ENCODE results near the gene CEP95. TPM values are rescaled to one million over a fixed set of nuclear protein-coding genes. Genes with fewer than 3 reads are reported as not detected.

CEP95 gene
- total and polyA plus RNA-seq, 7 experiments from 2014 or later = 11.3 to 192 (median 114) TPM

GRCh38 chr17:64531955-64532371 is 25.2 kb downstream of the CEP95 start:
- peak overlapping the region in 2 of 9 donors; percentile 51 to 69 for H3K27ac Mint-ChIP-seq
- H3K4me1 Mint-ChIP-seq = peaks cover 0 to 6% (median 2%) of the 10 kb centered on the region in 7 donors
- ATAC-seq (no peak), DNase-seq (no peak)
- H3K27ac ChIP-seq (ENCODE audit: low read depth, low read length) = no peak overlapping the region
- CTCF ChIA-PET = interaction anchor here (0.6 to 0.7 kb wide), 2 partner anchors 16 to 224 kb away, joined by 3 read pairs; no protein-coding TSS in a partner anchor
- no peak overlapping the region for H3K4me3 ChIP-seq (ENCODE audit: low read length)
- no peaks in the 10 kb centered on the region for H3K9me3 Mint-ChIP-seq
- H3K36me3 Mint-ChIP-seq = peaks cover 20 to 67% (median 33%) of the 10 kb centered on the region in 5 donors
- POLR2A ChIA-PET = interaction anchor here (1.4 kb wide), 1 partner anchor 27 kb away, joined by 6 read pairs; the partner anchor contains the start of gene DDX5
- intact Hi-C loops (cut with micrococcal nuclease) = no loop called here
- H3K36me3 ChIP-seq (ENCODE audit: control insufficient read depth in 2 of 3, insufficient read depth in 3 of 3, low read length in 3 of 3) = peaks cover 35 to 100% (median 46%) of the 10 kb centered on the region in 3 experiments
- H3K4me3 Mint-ChIP-seq = no peak overlapping the region
- H3K27me3 ChIP-seq (ENCODE audit: control insufficient read depth in 2 of 2, insufficient read depth in 2 of 2, low read length in 2 of 2) = no peaks in the 10 kb centered on the region
- no peaks in the 10 kb centered on the region for H3K9me3 ChIP-seq (ENCODE audit: control insufficient read depth in 2 of 3, low read length in 3 of 3)
- H3K4me1 ChIP-seq (ENCODE audit: control insufficient read depth in 2 of 2, insufficient read depth in 2 of 2, low read length in 2 of 2) = no peaks in the 10 kb centered on the region
- H3K27me3 Mint-ChIP-seq = no peaks in the 10 kb centered on the region

- intact Hi-C loops (cut with micrococcal nuclease) = no loop called here
Observed at GRCh38 chr17:64532409-64532808, 25.6 kb downstream of the CEP95 start.

GRCh38 chr17:64533784-64534183 is 27.0 kb downstream of the CEP95 start:
- no peak for ATAC-seq
- no peaks in the 10 kb centered on the region for H3K27me3 ChIP-seq (ENCODE audit: control insufficient read depth in 2 of 2, insufficient read depth in 2 of 2, low read length in 2 of 2)
- Mint-ChIP-seq H3K4me3 (no peak overlapping the region), H3K4me1 (peaks cover 0 to 7% (median 0%) of the 10 kb centered on the region in 7 donors), H3K36me3 (peaks cover 16 to 63% (median 35%) of the 10 kb centered on the region in 5 donors), H3K9me3 (no peaks in the 10 kb centered on the region), H3K27ac (peak overlapping the region in 5 of 9 donors; percentile 31 to 88 (median 63)), H3K27me3 (no peaks in the 10 kb centered on the region)
- intact Hi-C loops (cut with micrococcal nuclease) = no loop called here
- DNase-seq = no peak
- ChIA-PET CTCF (interaction anchor here (1.1 kb wide), 2 partner anchors 113 to 203 kb away, joined by 3 to 6 read pairs; no protein-coding TSS in a partner anchor), POLR2A (no interaction called here)
- no peaks in the 10 kb centered on the region for H3K4me1 ChIP-seq (ENCODE audit: control insufficient read depth in 2 of 2, insufficient read depth in 2 of 2, low read length in 2 of 2)
- H3K4me3 ChIP-seq (ENCODE audit: low read length) = no peak overlapping the region
- H3K36me3 ChIP-seq (ENCODE audit: control insufficient read depth in 2 of 3, insufficient read depth in 3 of 3, low read length in 3 of 3) = peaks cover 31 to 93% (median 43%) of the 10 kb centered on the region in 3 experiments
- no peaks in the 10 kb centered on the region for H3K9me3 ChIP-seq (ENCODE audit: control insufficient read depth in 2 of 3, low read length in 3 of 3)
- no peak overlapping the region for H3K27ac ChIP-seq (ENCODE audit: low read depth, low read length)

More at GRCh38 chr17:64532409-64532808, 25.6 kb downstream of the CEP95 start:
- ATAC-seq (no peak), DNase-seq (no peak)
- ChIA-PET POLR2A (interaction anchor here (1.4 kb wide), 1 partner anchor 27 kb away, joined by 6 read pairs; the partner anchor contains the start of gene DDX5), CTCF (interaction anchor here (1.0 kb wide), 1 partner anchor 115 kb away, joined by 3 read pairs; no protein-coding TSS in a partner anchor)
- Mint-ChIP-seq H3K36me3 (peaks cover 21 to 67% (median 33%) of the 10 kb centered on the region in 5 donors), H3K4me3 (no peak overlapping the region), H3K9me3 (no peaks in the 10 kb centered on the region), H3K4me1 (peaks cover 0 to 6% (median 0%) of the 10 kb centered on the region in 7 donors), H3K27me3 (no peaks in the 10 kb centered on the region), H3K27ac (peak overlapping the region in 4 of 9 donors; percentile 13 to 88 (median 68))
- H3K4me3 ChIP-seq (ENCODE audit: low read length) = no peak overlapping the region
- peaks cover 37 to 100% (median 50%) of the 10 kb centered on the region in 3 experiments for H3K36me3 ChIP-seq (ENCODE audit: control insufficient read depth in 2 of 3, insufficient read depth in 3 of 3, low read length in 3 of 3)
- H3K27ac ChIP-seq (ENCODE audit: low read depth, low read length) = no peak overlapping the region
- no peaks in the 10 kb centered on the region for H3K27me3 ChIP-seq (ENCODE audit: control insufficient read depth in 2 of 2, insufficient read depth in 2 of 2, low read length in 2 of 2)
- no peaks in the 10 kb centered on the region for H3K4me1 ChIP-seq (ENCODE audit: control insufficient read depth in 2 of 2, insufficient read depth in 2 of 2, low read length in 2 of 2)
- no peaks in the 10 kb centered on the region for H3K9me3 ChIP-seq (ENCODE audit: control insufficient read depth in 2 of 3, low read length in 3 of 3)

- peak; percentile 34 for ATAC-seq
- ChIA-PET POLR2A (no interaction called here), CTCF (interaction anchor here (1.1 to 1.5 kb wide), 3 partner anchors 35 to 202 kb away, joined by 3 to 6 read pairs (median 4); no protein-coding TSS in a partner anchor)
- Histone ChIP-seq H3K4me1 (ENCODE audit: control insufficient read depth in 2 of 2, insufficient read depth in 2 of 2, low read length in 2 of 2) (no peaks in the 10 kb centered on the region), H3K27ac (ENCODE audit: low read depth, low read length) (no peak overlapping the region), H3K4me3 (ENCODE audit: low read length) (no peak overlapping the region), H3K27me3 (ENCODE audit: control insufficient read depth in 2 of 2, insufficient read depth in 2 of 2, low read length in 2 of 2) (no peaks in the 10 kb centered on the region), H3K36me3 (ENCODE audit: control insufficient read depth in 2 of 3, insufficient read depth in 3 of 3, low read length in 3 of 3) (peaks cover 28 to 91% (median 39%) of the 10 kb centered on the region in 3 experiments), H3K9me3 (ENCODE audit: control insufficient read depth in 2 of 3, low read length in 3 of 3) (no peaks in the 10 kb centered on the region)
- H3K9me3 Mint-ChIP-seq = no peaks in the 10 kb centered on the region
- no peak for DNase-seq
- H3K36me3 Mint-ChIP-seq = peaks cover 13 to 62% (median 32%) of the 10 kb centered on the region in 5 donors
- H3K4me3 Mint-ChIP-seq = no peak overlapping the region
- peaks cover 0 to 8% (median 0%) of the 10 kb centered on the region in 7 donors for H3K4me1 Mint-ChIP-seq
- intact Hi-C loops (cut with micrococcal nuclease) = no loop called here
- peak overlapping the region in 6 of 9 donors; percentile 17 to 88 (median 50) for H3K27ac Mint-ChIP-seq
- no peaks in the 10 kb centered on the region for H3K27me3 Mint-ChIP-seq
Observed at GRCh38 chr17:64534187-64534586, 27.4 kb downstream of the CEP95 start.

GRCh38 chr17:64535357-64535756 is 28.6 kb downstream of the CEP95 start:
- intact Hi-C loops (cut with micrococcal nuclease) = no loop called here
- no peak overlapping the region for H3K27ac ChIP-seq (ENCODE audit: low read depth, low read length)
- CTCF ChIA-PET = interaction anchor here (1.5 kb wide), 1 partner anchor 36 kb away, joined by 4 read pairs; no protein-coding TSS in a partner anchor

GRCh38 chr17:64536913-64537312 is 30.1 kb downstream of the CEP95 start:
- H3K4me1 ChIP-seq (ENCODE audit: control insufficient read depth in 2 of 2, insufficient read depth in 2 of 2, low read length in 2 of 2) = no peaks in the 10 kb centered on the region
- peaks cover 0 to 8% (median 0%) of the 10 kb centered on the region in 7 donors for H3K4me1 Mint-ChIP-seq
- intact Hi-C loops (cut with micrococcal nuclease) = no loop called here
- peaks cover 7 to 47% (median 19%) of the 10 kb centered on the region in 5 donors for H3K36me3 Mint-ChIP-seq
- DNase-seq = no peak
- no peak overlapping the region for H3K27ac ChIP-seq (ENCODE audit: low read depth, low read length)
- H3K9me3 Mint-ChIP-seq = no peaks in the 10 kb centered on the region
- no peak overlapping the region for H3K4me3 ChIP-seq (ENCODE audit: low read length)
- ChIA-PET POLR2A (no interaction called here), CTCF (interaction anchor here (1.2 kb wide), 1 partner anchor 117 kb away, joined by 5 read pairs; no protein-coding TSS in a partner anchor)
- no peak overlapping the region for H3K4me3 Mint-ChIP-seq
- no peaks in the 10 kb centered on the region for H3K27me3 ChIP-seq (ENCODE audit: control insufficient read depth in 2 of 2, insufficient read depth in 2 of 2, low read length in 2 of 2)
- peaks cover 22 to 68% (median 26%) of the 10 kb centered on the region in 3 experiments for H3K36me3 ChIP-seq (ENCODE audit: control insufficient read depth in 2 of 3, insufficient read depth in 3 of 3, low read length in 3 of 3)
- no peaks in the 10 kb centered on the region for H3K9me3 ChIP-seq (ENCODE audit: control insufficient read depth in 2 of 3, low read length in 3 of 3)
- ATAC-seq = no peak
- H3K27ac Mint-ChIP-seq = peak overlapping the region in 3 of 9 donors; percentile 10 to 46 (median 19)
- no peaks in the 10 kb centered on the region for H3K27me3 Mint-ChIP-seq

More at GRCh38 chr17:64535357-64535756, 28.6 kb downstream of the CEP95 start:
- Histone ChIP-seq H3K27me3 (ENCODE audit: control insufficient read depth in 2 of 2, insufficient read depth in 2 of 2, low read length in 2 of 2) (no peaks in the 10 kb centered on the region), H3K36me3 (ENCODE audit: control insufficient read depth in 2 of 3, insufficient read depth in 3 of 3, low read length in 3 of 3) (peaks cover 22 to 79% (median 35%) of the 10 kb centered on the region in 3 experiments), H3K9me3 (ENCODE audit: control insufficient read depth in 2 of 3, low read length in 3 of 3) (no peaks in the 10 kb centered on the region), H3K4me1 (ENCODE audit: control insufficient read depth in 2 of 2, insufficient read depth in 2 of 2, low read length in 2 of 2) (no peaks in the 10 kb centered on the region), H3K4me3 (ENCODE audit: low read length) (no peak overlapping the region)
- DNase-seq (no peak), ATAC-seq (no peak)
- no peak overlapping the region for H3K4me3 Mint-ChIP-seq
- POLR2A ChIA-PET = interaction anchor here (0.8 kb wide), 1 partner anchor 116 kb away, joined by 3 read pairs; no protein-coding TSS in a partner anchor
- no peaks in the 10 kb centered on the region for H3K27me3 Mint-ChIP-seq
- peaks cover 0 to 8% (median 0%) of the 10 kb centered on the region in 7 donors for H3K4me1 Mint-ChIP-seq
- peak overlapping the region in 3 of 9 donors; percentile 1 to 50 (median 27) for H3K27ac Mint-ChIP-seq
- no peaks in the 10 kb centered on the region for H3K9me3 Mint-ChIP-seq
- H3K36me3 Mint-ChIP-seq = peaks cover 7 to 56% (median 26%) of the 10 kb centered on the region in 5 donors

Measured in naive thymus-derived CD4-positive, alpha-beta T cell (primary cell).